GM23338 (cell line): ENCODE results near the gene SLC2A8. TPM values are rescaled to one million over a fixed set of nuclear protein-coding genes. Genes with fewer than 3 reads are reported as not detected.

Experiments used
- ATAC-seq: fragments of 200-7000 bp; cut with Tn5 transposase; 3 replicates; pipeline ENCODE4 v1.9.1; 2020
- DNase-seq: peaks from one replicate; pipeline ENCODE4 v3.0.0-alpha.2; 2015; ENCODE audit warnings: low spot score
- H2AFZ ChIP-seq: fragments of 200-600 bp; sonication (generic); 2 replicates; pipeline ENCODE4 v1.8.0; 2016; ENCODE audit warnings: antibody characterized with exemption, mild to moderate bottlenecking, moderate library complexity
- H3F3A ChIP-seq: fragments of 200-600 bp; sonication (generic); replicated peaks from 2 replicates; pipeline ENCODE4 v1.8.0; 2017; ENCODE audit warnings: antibody characterized with exemption, mixed run types, low read depth
- H3K27ac ChIP-seq: fragments of 200-600 bp; sonication (generic); 2 replicates; pipeline ENCODE4 v1.6.1; 2016; ENCODE audit warnings: low read depth
- H3K27me3 ChIP-seq: fragments of 200-600 bp; sonication (generic); 2 replicates; pipeline ENCODE4 v1.8.0; 2016; ENCODE audit warnings: mild to moderate bottlenecking, mixed run types, moderate library complexity; ENCODE audit not compliant: insufficient read depth
- H3K36me3 ChIP-seq: fragments of 200-600 bp; sonication (generic); 2 replicates; pipeline ENCODE4 v1.8.0; 2016; ENCODE audit warnings: mild to moderate bottlenecking; ENCODE audit not compliant: insufficient read depth
- H3K4me1 ChIP-seq: fragments of 200-600 bp; sonication (generic); 2 replicates; pipeline ENCODE4 v1.8.0; 2016; ENCODE audit warnings: mild to moderate bottlenecking, moderate library complexity; ENCODE audit not compliant: insufficient read depth
- H3K4me2 ChIP-seq: fragments of 200-600 bp; sonication (generic); 2 replicates; pipeline ENCODE4 v1.7.1; 2017; ENCODE audit warnings: mixed run types
- H3K4me3 ChIP-seq: fragments of 200-600 bp; sonication (generic); 2 replicates; pipeline ENCODE4 v1.6.1; 2016; ENCODE audit warnings: mixed run types
- H3K79me2 ChIP-seq: fragments of 200-600 bp; sonication (generic); replicated peaks from 2 replicates; pipeline ENCODE4 v1.8.0; 2017; ENCODE audit warnings: mild to moderate bottlenecking; ENCODE audit not compliant: insufficient read depth
- H3K9me2 ChIP-seq: fragments of 200-600 bp; sonication (generic); 2 replicates; pipeline ENCODE4 v1.8.0; 2017; ENCODE audit not compliant: insufficient read depth
- H4K20me1 ChIP-seq: fragments of 200-600 bp; sonication (generic); replicated peaks from 2 replicates; pipeline ENCODE4 v1.8.0; 2017; ENCODE audit warnings: mild to moderate bottlenecking; ENCODE audit not compliant: insufficient read depth
- H3K27ac Mint-ChIP-seq: 2 replicates; pipeline ENCODE4 v1.8.0; 2020; ENCODE audit warnings: inconsistent platforms, mild to moderate bottlenecking, moderate library complexity, mixed read lengths
- H3K27me3 Mint-ChIP-seq: 3 replicates; pipeline ENCODE4 v1.8.0; 2022; ENCODE audit warnings: low read depth, mild to moderate bottlenecking, moderate library complexity, mixed read lengths, inconsistent platforms; ENCODE audit not compliant: insufficient read depth, poor library complexity
- H3K36me3 Mint-ChIP-seq: 3 replicates; pipeline ENCODE4 v1.8.0; 2021; ENCODE audit warnings: low read depth, mild to moderate bottlenecking, inconsistent platforms, moderate library complexity, mixed read lengths
- H3K4me1 Mint-ChIP-seq: 3 replicates; pipeline ENCODE4 v1.8.0; 2020; ENCODE audit warnings: mild to moderate bottlenecking, inconsistent platforms, mixed read lengths
- H3K4me3 Mint-ChIP-seq: 3 replicates; pipeline ENCODE4 v1.8.0; 2021; ENCODE audit warnings: moderate library complexity, mild to moderate bottlenecking, inconsistent platforms, mixed read lengths
- H3K9me3 Mint-ChIP-seq: 3 replicates; pipeline ENCODE4 v1.8.0; 2020; ENCODE audit warnings: moderate library complexity, mild to moderate bottlenecking, inconsistent platforms, mixed read lengths
- EZH2phosphoT487 ChIP-seq: fragments of 200-600 bp; sonication (generic); IDR thresholded peaks from one replicate; pipeline ENCODE4 v1.8.1; 2018; ENCODE audit warnings: antibody characterized with exemption; ENCODE audit not compliant: unreplicated experiment
- NANOG ChIP-seq: IDR thresholded peaks from 2 replicates; pipeline ENCODE4 v1.6.1; 2016; ENCODE audit warnings: antibody characterized with exemption, borderline replicate concordance
- STAT1 ChIP-seq: IDR thresholded peaks from one replicate; pipeline ENCODE4 v1.6.1; 2016; ENCODE audit warnings: antibody characterized with exemption; ENCODE audit not compliant: unreplicated experiment
- polyA plus RNA-seq: library from polyadenylated mRNA; unstranded; fragments of >200 nt; fragmentation: Nextera tagmentation; extraction: Ambion mirVana; gene quantifications from 2 replicates; pipeline ENCODE4 v1.2.1, GENCODE V29; 2016
- total RNA-seq: library from RNA; depleted of rRNA; stranded (reverse); fragments of >200 nt; shearing (Covaris generic); gene quantifications from 2 replicates; pipeline ENCODE4 v1.2.3, GENCODE V29; 2014
- TF ChIP-seq, protein P1 (sequence below): IDR thresholded peaks from one replicate; pipeline ENCODE4 v1.6.1; 2018; ENCODE audit warnings: antibody characterized with exemption; ENCODE audit not compliant: unreplicated experiment
- TF ChIP-seq, protein P2 (sequence below): fragments of 250-450 bp; sonication (Bioruptor Pico); IDR thresholded peaks from 2 replicates; pipeline ENCODE4 v1.5.0; 2020; ENCODE audit warnings: mild to moderate bottlenecking, moderate library complexity

The SLC2A8 gene
- total and polyA plus RNA-seq, 2 experiments from 2014 or later, result 16.3 to 34.1 TPM

DNA sequence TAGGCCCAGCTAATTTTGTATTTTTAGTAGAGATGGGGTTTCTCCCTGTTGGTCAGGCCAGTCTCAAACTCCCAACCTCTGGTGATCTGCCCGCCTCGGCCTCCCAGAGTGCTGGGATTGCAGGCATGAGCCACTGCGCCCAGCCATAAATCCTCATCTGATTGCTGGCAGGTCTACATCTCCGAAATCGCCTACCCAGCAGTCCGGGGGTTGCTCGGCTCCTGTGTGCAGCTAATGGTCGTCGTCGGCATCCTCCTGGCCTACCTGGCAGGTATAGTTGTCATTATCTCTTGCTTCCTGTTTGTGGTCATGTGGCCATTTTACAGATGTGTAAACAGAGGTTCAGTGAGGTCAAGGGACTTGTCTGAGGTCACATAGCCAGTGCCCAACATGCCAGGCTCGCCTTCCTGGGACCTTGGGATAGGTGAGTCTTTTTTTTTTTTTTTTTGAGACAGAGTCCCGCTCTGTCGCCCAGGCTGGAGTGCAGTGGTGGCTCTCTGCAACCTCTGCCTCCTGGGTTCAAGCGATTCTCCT is 2.8 kb downstream of the SLC2A8 start:
- Mint-ChIP-seq H3K27ac (no peak overlapping the region), H3K4me3 (no peak overlapping the region; the same call in 2 of the 3 replicates), H3K9me3 (no peaks in the 10 kb centered on the region), H3K4me1 (peaks cover 14% of the 10 kb centered on the region), H3K36me3 (peaks cover 8% of the 10 kb centered on the region; the same call in 2 of the 3 replicates), H3K27me3 (peaks cover 8% of the 10 kb centered on the region)
- peaks cover 17% of the 10 kb centered on the region for H3K79me2 ChIP-seq
- H3K27me3 ChIP-seq, result 0 out of 2 replicates have a peak, but pooled peaks cover 13% of the 10 kb centered on the region
- no peak for TF ChIP-seq STAT1
- TF ChIP-seq EZH2phosphoT487, result no peak
- TF ChIP-seq, protein P1, sequence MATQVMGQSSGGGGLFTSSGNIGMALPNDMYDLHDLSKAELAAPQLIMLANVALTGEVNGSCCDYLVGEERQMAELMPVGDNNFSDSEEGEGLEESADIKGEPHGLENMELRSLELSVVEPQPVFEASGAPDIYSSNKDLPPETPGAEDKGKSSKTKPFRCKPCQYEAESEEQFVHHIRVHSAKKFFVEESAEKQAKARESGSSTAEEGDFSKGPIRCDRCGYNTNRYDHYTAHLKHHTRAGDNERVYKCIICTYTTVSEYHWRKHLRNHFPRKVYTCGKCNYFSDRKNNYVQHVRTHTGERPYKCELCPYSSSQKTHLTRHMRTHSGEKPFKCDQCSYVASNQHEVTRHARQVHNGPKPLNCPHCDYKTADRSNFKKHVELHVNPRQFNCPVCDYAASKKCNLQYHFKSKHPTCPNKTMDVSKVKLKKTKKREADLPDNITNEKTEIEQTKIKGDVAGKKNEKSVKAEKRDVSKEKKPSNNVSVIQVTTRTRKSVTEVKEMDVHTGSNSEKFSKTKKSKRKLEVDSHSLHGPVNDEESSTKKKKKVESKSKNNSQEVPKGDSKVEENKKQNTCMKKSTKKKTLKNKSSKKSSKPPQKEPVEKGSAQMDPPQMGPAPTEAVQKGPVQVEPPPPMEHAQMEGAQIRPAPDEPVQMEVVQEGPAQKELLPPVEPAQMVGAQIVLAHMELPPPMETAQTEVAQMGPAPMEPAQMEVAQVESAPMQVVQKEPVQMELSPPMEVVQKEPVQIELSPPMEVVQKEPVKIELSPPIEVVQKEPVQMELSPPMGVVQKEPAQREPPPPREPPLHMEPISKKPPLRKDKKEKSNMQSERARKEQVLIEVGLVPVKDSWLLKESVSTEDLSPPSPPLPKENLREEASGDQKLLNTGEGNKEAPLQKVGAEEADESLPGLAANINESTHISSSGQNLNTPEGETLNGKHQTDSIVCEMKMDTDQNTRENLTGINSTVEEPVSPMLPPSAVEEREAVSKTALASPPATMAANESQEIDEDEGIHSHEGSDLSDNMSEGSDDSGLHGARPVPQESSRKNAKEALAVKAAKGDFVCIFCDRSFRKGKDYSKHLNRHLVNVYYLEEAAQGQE, result no peak
- TF ChIP-seq NANOG, result no peak
- TF ChIP-seq, protein P2, sequence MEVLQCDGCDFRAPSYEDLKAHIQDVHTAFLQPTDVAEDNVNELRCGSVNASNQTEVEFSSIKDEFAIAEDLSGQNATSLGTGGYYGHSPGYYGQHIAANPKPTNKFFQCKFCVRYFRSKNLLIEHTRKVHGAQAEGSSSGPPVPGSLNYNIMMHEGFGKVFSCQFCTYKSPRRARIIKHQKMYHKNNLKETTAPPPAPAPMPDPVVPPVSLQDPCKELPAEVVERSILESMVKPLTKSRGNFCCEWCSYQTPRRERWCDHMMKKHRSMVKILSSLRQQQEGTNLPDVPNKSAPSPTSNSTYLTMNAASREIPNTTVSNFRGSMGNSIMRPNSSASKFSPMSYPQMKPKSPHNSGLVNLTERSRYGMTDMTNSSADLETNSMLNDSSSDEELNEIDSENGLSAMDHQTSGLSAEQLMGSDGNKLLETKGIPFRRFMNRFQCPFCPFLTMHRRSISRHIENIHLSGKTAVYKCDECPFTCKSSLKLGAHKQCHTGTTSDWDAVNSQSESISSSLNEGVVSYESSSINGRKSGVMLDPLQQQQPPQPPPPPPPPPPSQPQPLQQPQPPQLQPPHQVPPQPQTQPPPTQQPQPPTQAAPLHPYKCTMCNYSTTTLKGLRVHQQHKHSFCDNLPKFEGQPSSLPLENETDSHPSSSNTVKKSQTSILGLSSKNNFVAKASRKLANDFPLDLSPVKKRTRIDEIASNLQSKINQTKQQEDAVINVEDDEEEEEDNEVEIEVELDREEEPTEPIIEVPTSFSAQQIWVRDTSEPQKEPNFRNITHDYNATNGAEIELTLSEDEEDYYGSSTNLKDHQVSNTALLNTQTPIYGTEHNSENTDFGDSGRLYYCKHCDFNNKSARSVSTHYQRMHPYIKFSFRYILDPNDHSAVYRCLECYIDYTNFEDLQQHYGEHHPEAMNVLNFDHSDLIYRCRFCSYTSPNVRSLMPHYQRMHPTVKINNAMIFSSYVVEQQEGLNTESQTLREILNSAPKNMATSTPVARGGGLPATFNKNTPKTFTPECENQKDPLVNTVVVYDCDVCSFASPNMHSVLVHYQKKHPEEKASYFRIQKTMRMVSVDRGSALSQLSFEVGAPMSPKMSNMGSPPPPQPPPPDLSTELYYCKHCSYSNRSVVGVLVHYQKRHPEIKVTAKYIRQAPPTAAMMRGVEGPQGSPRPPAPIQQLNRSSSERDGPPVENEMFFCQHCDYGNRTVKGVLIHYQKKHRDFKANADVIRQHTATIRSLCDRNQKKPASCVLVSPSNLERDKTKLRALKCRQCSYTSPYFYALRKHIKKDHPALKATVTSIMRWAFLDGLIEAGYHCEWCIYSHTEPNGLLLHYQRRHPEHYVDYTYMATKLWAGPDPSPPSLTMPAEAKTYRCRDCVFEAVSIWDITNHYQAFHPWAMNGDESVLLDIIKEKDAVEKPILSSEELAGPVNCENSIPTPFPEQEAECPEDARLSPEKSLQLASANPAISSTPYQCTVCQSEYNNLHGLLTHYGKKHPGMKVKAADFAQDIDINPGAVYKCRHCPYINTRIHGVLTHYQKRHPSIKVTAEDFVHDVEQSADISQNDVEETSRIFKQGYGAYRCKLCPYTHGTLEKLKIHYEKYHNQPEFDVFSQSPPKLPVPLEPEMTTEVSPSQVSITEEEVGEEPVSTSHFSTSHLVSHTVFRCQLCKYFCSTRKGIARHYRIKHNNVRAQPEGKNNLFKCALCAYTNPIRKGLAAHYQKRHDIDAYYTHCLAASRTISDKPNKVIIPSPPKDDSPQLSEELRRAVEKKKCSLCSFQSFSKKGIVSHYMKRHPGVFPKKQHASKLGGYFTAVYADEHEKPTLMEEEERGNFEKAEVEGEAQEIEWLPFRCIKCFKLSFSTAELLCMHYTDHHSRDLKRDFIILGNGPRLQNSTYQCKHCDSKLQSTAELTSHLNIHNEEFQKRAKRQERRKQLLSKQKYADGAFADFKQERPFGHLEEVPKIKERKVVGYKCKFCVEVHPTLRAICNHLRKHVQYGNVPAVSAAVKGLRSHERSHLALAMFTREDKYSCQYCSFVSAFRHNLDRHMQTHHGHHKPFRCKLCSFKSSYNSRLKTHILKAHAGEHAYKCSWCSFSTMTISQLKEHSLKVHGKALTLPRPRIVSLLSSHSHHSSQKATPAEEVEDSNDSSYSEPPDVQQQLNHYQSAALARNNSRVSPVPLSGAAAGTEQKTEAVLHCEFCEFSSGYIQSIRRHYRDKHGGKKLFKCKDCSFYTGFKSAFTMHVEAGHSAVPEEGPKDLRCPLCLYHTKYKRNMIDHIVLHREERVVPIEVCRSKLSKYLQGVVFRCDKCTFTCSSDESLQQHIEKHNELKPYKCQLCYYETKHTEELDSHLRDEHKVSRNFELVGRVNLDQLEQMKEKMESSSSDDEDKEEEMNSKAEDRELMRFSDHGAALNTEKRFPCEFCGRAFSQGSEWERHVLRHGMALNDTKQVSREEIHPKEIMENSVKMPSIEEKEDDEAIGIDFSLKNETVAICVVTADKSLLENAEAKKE (CRISPR knock-in tag), result no peak
- H3K27ac ChIP-seq, result no peak overlapping the region
- H3K4me2 ChIP-seq, result no peak overlapping the region
- no peak for ATAC-seq
- H3K4me3 ChIP-seq, result no peak overlapping the region
- H3K4me1 ChIP-seq, result peaks cover 9% of the 10 kb centered on the region
- no peak overlapping the region for H2AFZ ChIP-seq
- no peaks in the 10 kb centered on the region for H3K9me2 ChIP-seq
- DNase-seq, result no peak
- H3F3A ChIP-seq, result no peaks in the 10 kb centered on the region; the same call in 1 of the 2 replicates
- H3K36me3 ChIP-seq, result no peaks in the 10 kb centered on the region; the same call in 1 of the 2 replicates
- peaks cover 5% of the 10 kb centered on the region; the same call in 1 of the 2 replicates for H4K20me1 ChIP-seq
